Measurements from ENCODE around the gene OVCH2. TPM values are rescaled to one million over a fixed set of nuclear protein-coding genes. Genes with fewer than 3 reads are reported as not detected.
"Not testable (repeated sequence)": the region's sequence is repeated elsewhere in the genome, so short reads cannot be mapped to it uniquely, and the experiment has no call there.

Gene OVCH2
- total RNA-seq, 3 donors from 2014 or later, result not detected

- Mint-ChIP-seq H3K4me1 (ENCODE audit: low read depth) (no peaks in the 10 kb centered on the region), H3K9me3 (no peaks in the 10 kb centered on the region), H3K4me3 (no peak overlapping the region), H3K36me3 (ENCODE audit: insufficient read depth) (peaks cover 3% of the 10 kb centered on the region), H3K27me3 (ENCODE audit: low read depth) (no peaks in the 10 kb centered on the region)
- ATAC-seq (no peak), DNase-seq (no peak)
Measured at GRCh38 chr11:7664867-7665266, 41.4 kb downstream of the OVCH2 start.

GRCh38 chr11:7663531-7663930 is 42.7 kb downstream of the OVCH2 start:
- not testable (repeated sequence) for H3K4me3 Mint-ChIP-seq; H3K36me3 Mint-ChIP-seq (ENCODE audit: insufficient read depth); H3K4me1 Mint-ChIP-seq (ENCODE audit: low read depth); H3K27me3 Mint-ChIP-seq (ENCODE audit: low read depth); H3K9me3 Mint-ChIP-seq; ATAC-seq; DNase-seq

- no peaks in the 10 kb centered on the region for H3K4me1 Mint-ChIP-seq (ENCODE audit: low read depth)
- H3K36me3 Mint-ChIP-seq (ENCODE audit: insufficient read depth), result peaks cover 7% of the 10 kb centered on the region
- H3K9me3 Mint-ChIP-seq, result no peaks in the 10 kb centered on the region
- no peak overlapping the region for H3K4me3 Mint-ChIP-seq
- no peak for ATAC-seq
- no peaks in the 10 kb centered on the region for H3K27me3 Mint-ChIP-seq (ENCODE audit: low read depth)
- DNase-seq, result no peak
Measured at GRCh38 chr11:7657306-7658025, 48.8 kb downstream of the OVCH2 start.

GRCh38 chr11:7656704-7657103 is 49.6 kb downstream of the OVCH2 start:
- no peaks in the 10 kb centered on the region for H3K9me3 Mint-ChIP-seq
- H3K4me3 Mint-ChIP-seq, result no peak overlapping the region
- no peaks in the 10 kb centered on the region for H3K4me1 Mint-ChIP-seq (ENCODE audit: low read depth)
- no peak for DNase-seq
- ATAC-seq, result no peak
- no peaks in the 10 kb centered on the region for H3K27me3 Mint-ChIP-seq (ENCODE audit: low read depth)
- peaks cover 10% of the 10 kb centered on the region for H3K36me3 Mint-ChIP-seq (ENCODE audit: insufficient read depth)

GRCh38 chr11:7655253-7656217 is 50.7 kb downstream of the OVCH2 start:
- no peak overlapping the region for H3K4me3 Mint-ChIP-seq
- ATAC-seq, result no peak
- H3K36me3 Mint-ChIP-seq (ENCODE audit: insufficient read depth), result peaks cover 14% of the 10 kb centered on the region
- H3K27me3 Mint-ChIP-seq (ENCODE audit: low read depth), result no peaks in the 10 kb centered on the region
- H3K4me1 Mint-ChIP-seq (ENCODE audit: low read depth), result no peaks in the 10 kb centered on the region
- DNase-seq, result no peak
- no peaks in the 10 kb centered on the region for H3K9me3 Mint-ChIP-seq

GRCh38 chr11:7654195-7654705 is 52.0 kb downstream of the OVCH2 start:
- H3K9me3 Mint-ChIP-seq, result no peaks in the 10 kb centered on the region
- DNase-seq (no peak), ATAC-seq (no peak)
- no peak overlapping the region for H3K4me3 Mint-ChIP-seq
- H3K36me3 Mint-ChIP-seq (ENCODE audit: insufficient read depth), result peaks cover 15% of the 10 kb centered on the region
- H3K27me3 Mint-ChIP-seq (ENCODE audit: low read depth), result no peaks in the 10 kb centered on the region
- no peaks in the 10 kb centered on the region for H3K4me1 Mint-ChIP-seq (ENCODE audit: low read depth)

GRCh38 chr11:7651700-7652099 is 54.6 kb downstream of the OVCH2 start:
- ATAC-seq (no peak), DNase-seq (no peak)
- peaks cover 16% of the 10 kb centered on the region for H3K36me3 Mint-ChIP-seq (ENCODE audit: insufficient read depth)
- H3K9me3 Mint-ChIP-seq, result no peaks in the 10 kb centered on the region
- no peak overlapping the region for H3K4me3 Mint-ChIP-seq
- H3K27me3 Mint-ChIP-seq (ENCODE audit: low read depth), result no peaks in the 10 kb centered on the region
- no peaks in the 10 kb centered on the region for H3K4me1 Mint-ChIP-seq (ENCODE audit: low read depth)

GRCh38 chr11:7651140-7651551 is 55.1 kb downstream of the OVCH2 start:
- H3K9me3 Mint-ChIP-seq, result no peaks in the 10 kb centered on the region
- ATAC-seq (no peak), DNase-seq (no peak)
- no peaks in the 10 kb centered on the region for H3K27me3 Mint-ChIP-seq (ENCODE audit: low read depth)
- H3K4me3 Mint-ChIP-seq, result no peak overlapping the region
- peaks cover 16% of the 10 kb centered on the region for H3K36me3 Mint-ChIP-seq (ENCODE audit: insufficient read depth)
- H3K4me1 Mint-ChIP-seq (ENCODE audit: low read depth), result no peaks in the 10 kb centered on the region

- ATAC-seq, result no peak
- Mint-ChIP-seq H3K4me1 (ENCODE audit: low read depth) (no peaks in the 10 kb centered on the region), H3K9me3 (no peaks in the 10 kb centered on the region), H3K36me3 (ENCODE audit: insufficient read depth) (peaks cover 17% of the 10 kb centered on the region), H3K27me3 (ENCODE audit: low read depth) (no peaks in the 10 kb centered on the region), H3K4me3 (no peak overlapping the region)
- no peak for DNase-seq
Measured at GRCh38 chr11:7648264-7648663, 58.0 kb downstream of the OVCH2 start.

- Mint-ChIP-seq H3K36me3 (ENCODE audit: insufficient read depth) (peaks cover 22% of the 10 kb centered on the region), H3K4me3 (no peak overlapping the region), H3K27me3 (ENCODE audit: low read depth) (no peaks in the 10 kb centered on the region), H3K9me3 (no peaks in the 10 kb centered on the region), H3K4me1 (ENCODE audit: low read depth) (no peaks in the 10 kb centered on the region)
- no peak for DNase-seq
- ATAC-seq, result no peak
Measured at GRCh38 chr11:7646866-7647265, 59.4 kb downstream of the OVCH2 start.

GRCh38 chr11:7645206-7645605 is 61.1 kb downstream of the OVCH2 start:
- no peaks in the 10 kb centered on the region for H3K4me1 Mint-ChIP-seq (ENCODE audit: low read depth)
- H3K9me3 Mint-ChIP-seq, result no peaks in the 10 kb centered on the region
- H3K27me3 Mint-ChIP-seq (ENCODE audit: low read depth), result no peaks in the 10 kb centered on the region
- H3K36me3 Mint-ChIP-seq (ENCODE audit: insufficient read depth), result peaks cover 23% of the 10 kb centered on the region
- no peak for DNase-seq
- no peak overlapping the region for H3K4me3 Mint-ChIP-seq
- no peak for ATAC-seq

GRCh38 chr11:7643314-7643713 is 63.0 kb downstream of the OVCH2 start:
- no peak for DNase-seq
- ATAC-seq, result no peak
- Mint-ChIP-seq H3K36me3 (ENCODE audit: insufficient read depth) (peaks cover 19% of the 10 kb centered on the region), H3K4me3 (no peak overlapping the region), H3K4me1 (ENCODE audit: low read depth) (no peaks in the 10 kb centered on the region), H3K9me3 (no peaks in the 10 kb centered on the region), H3K27me3 (ENCODE audit: low read depth) (no peaks in the 10 kb centered on the region)

- Mint-ChIP-seq H3K36me3 (ENCODE audit: insufficient read depth) (peaks cover 19% of the 10 kb centered on the region), H3K9me3 (no peaks in the 10 kb centered on the region), H3K4me1 (ENCODE audit: low read depth) (no peaks in the 10 kb centered on the region), H3K27me3 (ENCODE audit: low read depth) (no peaks in the 10 kb centered on the region), H3K4me3 (no peak overlapping the region)
- ATAC-seq (no peak), DNase-seq (no peak)
Measured at GRCh38 chr11:7642747-7643146, 63.5 kb downstream of the OVCH2 start.

GRCh38 chr11:7640816-7641215 is 65.5 kb downstream of the OVCH2 start:
- H3K4me3 Mint-ChIP-seq, result no peak overlapping the region
- no peaks in the 10 kb centered on the region for H3K9me3 Mint-ChIP-seq
- H3K36me3 Mint-ChIP-seq (ENCODE audit: insufficient read depth), result peaks cover 26% of the 10 kb centered on the region
- no peaks in the 10 kb centered on the region for H3K27me3 Mint-ChIP-seq (ENCODE audit: low read depth)
- ATAC-seq (no peak), DNase-seq (no peak)
- no peaks in the 10 kb centered on the region for H3K4me1 Mint-ChIP-seq (ENCODE audit: low read depth)

- Mint-ChIP-seq H3K9me3 (no peaks in the 10 kb centered on the region), H3K36me3 (ENCODE audit: insufficient read depth) (peaks cover 28% of the 10 kb centered on the region), H3K4me3 (no peak overlapping the region), H3K4me1 (ENCODE audit: low read depth) (no peaks in the 10 kb centered on the region), H3K27me3 (ENCODE audit: low read depth) (no peaks in the 10 kb centered on the region)
- no peak for DNase-seq
- ATAC-seq, result no peak
Measured at GRCh38 chr11:7639643-7640025, 66.6 kb downstream of the OVCH2 start.
